ENCODE data around the gene PNPLA1.

PNPLA1 gene

DNA sequence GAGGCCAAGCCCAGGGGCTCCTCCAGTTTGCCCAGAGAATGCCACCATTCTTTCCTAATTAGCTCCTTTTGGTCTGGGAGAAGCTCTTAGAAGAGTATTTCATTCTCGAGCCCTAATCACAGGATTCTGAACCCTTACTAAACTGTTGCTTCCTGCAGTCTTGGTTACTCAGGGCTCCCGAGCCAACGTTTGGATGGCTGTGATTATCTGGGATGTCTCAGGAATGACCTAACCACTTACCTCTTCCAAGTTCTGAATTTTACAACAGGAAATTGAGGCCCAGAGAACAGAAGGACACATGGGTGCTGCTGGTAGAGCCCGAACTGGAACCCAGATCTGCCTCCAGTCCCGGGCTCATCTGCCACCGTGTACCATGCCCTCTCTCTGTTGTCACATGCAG lies 22.2 kb upstream of the PNPLA1 start:
- no peak for DNase-seq

GRCh38 chr6:36248980-36249379 lies 20.9 kb upstream of the PNPLA1 start:
- no peak for DNase-seq

- DNase-seq, result no peak
These were observed 20.3 kb upstream of the PNPLA1 start for GRCh38 chr6:36249536-36249935.

GRCh38 chr6:36252005-36252404 lies 17.9 kb upstream of the PNPLA1 start:
- no peak for DNase-seq

- DNase-seq, result no peak
These were observed 6.4 kb upstream of the PNPLA1 start for GRCh38 chr6:36263390-36264000.

DNA sequence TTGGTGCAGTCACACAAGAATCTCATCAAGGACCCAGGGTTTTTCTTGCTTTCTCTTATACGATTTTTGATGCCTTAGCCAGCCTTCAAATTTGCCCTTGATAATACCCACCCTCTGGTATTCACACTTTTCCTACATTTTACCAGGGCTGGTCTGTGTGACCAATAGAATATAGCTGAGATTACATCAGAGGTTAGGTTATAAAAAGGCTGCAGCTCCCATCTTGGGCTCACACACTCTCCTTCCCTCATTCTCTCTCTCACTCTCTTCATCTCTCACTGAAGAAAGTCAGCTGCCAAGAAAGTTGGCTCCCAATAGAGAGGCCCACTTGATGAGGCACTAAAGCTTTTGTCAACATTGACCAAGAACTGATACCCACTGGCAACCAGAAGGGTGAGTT lies 4.1 kb upstream of the PNPLA1 start:
- DNase-seq, result no peak

GRCh38 chr6:36266913-36267644 lies 2.8 kb upstream of the PNPLA1 start:
- no peak for DNase-seq

- DNase-seq, result no peak
These were observed 2.0 kb upstream of the PNPLA1 start for GRCh38 chr6:36267731-36268477.

DNA sequence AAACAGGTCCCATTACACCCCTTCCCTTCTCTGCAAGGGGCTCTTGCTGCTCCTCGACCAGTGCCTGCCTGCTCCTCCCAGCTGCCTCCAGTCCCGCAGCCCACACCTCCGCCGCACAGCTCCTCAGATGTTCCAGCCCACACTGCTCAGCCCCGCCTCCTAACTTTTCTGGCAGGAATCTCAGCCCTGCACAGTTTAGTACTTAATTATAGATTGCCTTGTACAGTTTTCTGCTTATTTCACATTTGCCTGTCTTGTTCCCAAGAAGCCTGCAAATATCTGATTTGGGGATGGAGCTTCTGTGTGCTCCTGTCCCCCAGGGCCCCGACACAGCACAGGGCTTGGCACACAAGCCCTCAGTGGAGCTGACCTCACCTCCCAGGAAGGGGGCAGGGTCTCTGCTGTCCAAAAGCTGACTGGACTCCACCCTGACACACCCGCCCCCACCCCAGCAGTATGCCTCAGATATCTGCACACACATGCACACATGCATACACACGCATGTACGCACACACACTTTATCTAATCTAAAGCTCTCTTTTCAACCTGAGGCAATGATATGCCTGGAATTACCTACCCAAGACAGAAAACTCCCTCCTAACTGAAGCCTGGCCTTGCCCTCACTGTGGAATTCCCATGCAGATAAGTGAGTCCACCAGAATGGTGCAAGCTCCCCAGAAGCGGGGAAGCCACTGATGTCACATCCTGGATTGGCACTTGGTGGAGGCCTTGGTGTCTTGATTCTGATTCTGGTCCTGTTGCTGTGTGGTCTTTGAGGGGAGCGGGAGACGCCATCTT lies 1.2 kb upstream of the PNPLA1 start:
- no peak for DNase-seq

GRCh38 chr6:36272234-36272633 lies 2.4 kb downstream of the PNPLA1 start:
- no peak for DNase-seq

- no peak for DNase-seq
These were observed 3.2 kb downstream of the PNPLA1 start for GRCh38 chr6:36273067-36273466.

DNA sequence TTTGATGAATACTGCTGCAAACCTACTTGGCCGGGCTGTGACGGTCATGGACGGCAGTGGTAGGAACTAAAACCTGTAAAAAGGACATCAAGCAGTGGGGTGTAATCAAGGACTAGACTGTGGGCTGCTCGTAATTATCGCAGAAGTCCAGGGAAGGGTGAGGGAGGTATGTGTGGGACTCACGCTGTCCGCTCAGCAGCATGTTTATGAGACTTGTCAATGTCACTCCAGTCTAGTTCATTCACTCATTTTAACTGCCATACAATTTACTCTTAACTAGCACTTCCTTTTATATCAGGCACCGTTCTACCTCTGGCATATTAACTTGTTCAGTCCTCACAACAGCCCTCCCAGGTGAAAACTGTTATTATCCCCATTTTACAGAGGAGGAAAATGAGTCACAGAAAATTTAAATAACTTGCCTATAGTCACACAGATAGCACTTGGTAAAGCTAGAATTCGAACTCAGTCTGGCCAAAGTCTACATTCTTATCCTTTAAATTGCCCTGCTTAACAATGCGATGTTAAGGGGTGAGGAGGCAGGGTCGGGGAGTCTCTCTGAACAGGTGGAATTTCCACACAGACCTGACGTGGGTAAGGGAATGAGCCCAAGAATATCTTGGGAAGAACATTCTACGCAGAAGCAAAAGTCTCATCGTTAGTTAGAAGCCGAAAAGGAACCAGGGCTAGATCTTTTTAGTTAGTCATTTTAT lies 4.1 kb downstream of the PNPLA1 start:
- no peak for DNase-seq

- no peak for DNase-seq
These were observed 7.0 kb downstream of the PNPLA1 start for GRCh38 chr6:36276581-36277536.

GRCh38 chr6:36277946-36278470 lies 8.1 kb downstream of the PNPLA1 start:
- no peak for DNase-seq

DNA sequence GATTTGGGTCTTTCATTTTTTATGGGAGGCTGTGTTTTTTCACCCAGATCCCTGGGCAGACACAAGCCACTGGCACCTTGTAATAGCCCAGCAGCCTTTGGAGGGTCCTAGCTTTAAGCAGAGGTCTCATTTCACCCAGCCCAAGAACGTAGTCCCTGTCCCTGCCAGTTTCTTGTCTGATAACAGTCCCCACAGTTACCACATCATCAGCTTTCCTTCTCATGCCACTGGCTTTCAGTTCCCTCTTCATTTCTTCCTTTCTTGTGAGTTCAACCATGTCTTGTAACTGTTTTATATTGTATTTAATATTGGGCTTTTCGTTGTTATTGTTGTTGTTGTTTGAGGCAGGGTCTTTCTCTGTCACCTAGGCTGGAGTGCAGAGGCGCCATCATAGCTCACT lies 10.6 kb downstream of the PNPLA1 start:
- no peak for DNase-seq

DNA sequence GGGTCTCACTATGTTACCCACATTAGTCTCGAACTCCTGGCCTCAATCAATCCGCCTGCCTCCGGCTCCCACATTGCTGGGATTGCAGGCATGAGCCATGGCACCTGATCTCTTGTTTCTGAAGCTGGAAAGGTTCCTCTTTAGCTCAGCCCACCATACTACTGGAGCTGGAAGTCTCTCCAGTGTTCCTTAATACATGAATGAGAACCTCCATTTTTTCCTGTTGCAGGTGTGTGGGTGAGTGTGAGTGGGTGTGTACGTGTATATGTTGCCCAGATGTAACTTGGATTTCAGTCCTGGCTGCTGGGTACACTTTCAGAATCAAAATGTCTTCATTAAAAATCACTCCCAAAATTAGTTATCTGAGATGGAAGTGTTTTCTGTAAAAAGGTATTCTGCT lies 11.1 kb downstream of the PNPLA1 start:
- DNase-seq, result no peak

GRCh38 chr6:36283608-36284007 lies 13.7 kb downstream of the PNPLA1 start:
- DNase-seq, result no peak

DNA sequence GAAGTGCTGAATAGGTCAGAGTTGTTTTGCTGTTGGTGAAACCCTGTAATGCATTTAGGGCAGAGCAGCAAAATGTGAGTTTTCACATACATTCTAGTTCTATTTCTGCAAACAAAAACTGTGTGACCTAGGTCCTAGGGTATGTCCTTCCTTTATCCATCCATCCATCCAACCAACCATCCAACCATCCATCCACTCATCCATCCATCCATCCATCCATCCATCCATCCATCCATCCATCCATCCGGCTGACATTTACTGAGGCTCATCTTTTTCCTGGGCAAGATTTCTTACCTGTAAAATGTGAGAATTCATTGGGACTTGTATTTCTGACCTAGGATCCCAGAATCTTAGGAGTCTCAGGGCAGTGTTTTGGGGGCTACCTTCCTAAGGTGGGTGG lies 14.5 kb downstream of the PNPLA1 start:
- DNase-seq, result no peak

DNA sequence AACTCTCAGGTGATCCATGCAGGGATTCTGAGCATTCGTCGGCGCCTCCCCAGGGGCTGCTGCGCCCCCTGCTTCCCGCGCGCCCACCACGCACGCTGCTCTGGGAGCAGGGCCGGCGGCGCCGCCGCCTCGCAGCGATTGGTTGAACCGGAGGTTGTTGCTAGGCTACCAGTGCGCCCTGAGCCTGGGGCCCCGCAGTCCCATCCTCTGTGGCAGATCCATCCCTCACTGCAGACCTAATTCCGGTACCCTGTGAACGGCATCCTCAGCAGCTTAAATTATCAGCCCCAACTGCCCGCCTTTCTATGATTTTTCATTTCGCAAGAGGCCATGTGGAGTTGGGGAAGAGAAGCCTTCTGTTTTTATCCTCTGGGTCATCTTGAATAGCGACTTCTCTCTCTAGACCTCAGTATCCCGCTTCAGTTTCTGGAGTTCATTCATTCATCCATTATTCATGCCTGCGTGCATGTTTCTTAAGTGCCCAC lies 15.4 kb downstream of the PNPLA1 start:
- no peak for DNase-seq

DNA sequence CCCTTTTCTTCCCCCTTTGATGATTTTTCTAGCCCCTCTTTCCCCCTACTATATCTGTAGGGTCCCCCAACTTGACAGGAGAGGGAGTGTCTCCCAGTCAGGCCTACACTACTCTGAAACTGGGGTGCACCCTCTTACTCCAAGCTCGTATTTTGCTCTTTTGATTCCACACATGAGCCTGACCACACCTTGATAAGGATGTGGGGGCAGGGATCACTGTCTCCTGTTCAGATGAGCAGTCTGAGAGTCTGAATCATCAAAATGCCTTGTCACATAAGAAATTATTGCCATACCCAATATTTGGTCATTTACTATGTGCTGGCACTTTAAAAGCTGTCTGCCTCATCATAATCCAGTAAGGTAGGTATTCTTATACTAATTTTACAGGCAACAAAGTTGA lies 15.9 kb downstream of the PNPLA1 start:
- no peak for DNase-seq

DNA sequence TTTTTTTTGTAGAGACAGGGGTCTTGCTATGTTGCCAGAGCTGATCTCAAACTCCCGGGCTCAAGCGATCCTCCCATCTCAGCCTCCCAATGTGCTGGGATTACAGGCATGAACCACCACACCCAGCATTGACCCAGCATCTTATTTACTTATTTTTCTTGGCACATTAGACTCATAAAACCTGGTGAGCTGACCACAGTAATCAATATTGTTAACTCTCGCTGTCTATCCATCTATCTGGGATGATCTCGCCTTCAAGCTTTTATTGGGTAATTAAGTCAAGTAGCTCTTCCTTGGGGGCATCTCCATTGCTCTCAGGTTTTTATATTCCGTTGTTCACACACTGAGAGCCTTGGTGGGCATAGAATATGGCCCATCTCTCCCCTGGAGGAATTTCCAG lies 17.0 kb downstream of the PNPLA1 start:
- DNase-seq, result no peak
